HepG2 (cell line): ENCODE measurements around the gene DSTYK. TPM values are rescaled to one million over a fixed set of nuclear protein-coding genes. Genes with fewer than 3 reads are reported as not detected.
A peak's percentile ranks its signal among the peaks of the same experiment; 100 is the strongest.

Source experiments
- ATRX ChIP-seq: sonication (generic); formaldehyde crosslinking; IDR thresholded peaks from 2 replicates; pipeline ENCODE4 v1.4.0; 2020; ENCODE audit warnings: missing genetic modification reagents, borderline replicate concordance
- DNMT1 ChIP-seq: sonication (generic); formaldehyde crosslinking; IDR thresholded peaks from 2 replicates; pipeline ENCODE4 v1.5.1; 2020; ENCODE audit warnings: mild to moderate bottlenecking, missing genetic modification reagents
- ELF3 ChIP-seq: IDR thresholded peaks from 2 replicates; pipeline ENCODE4 v1.6.1; 2016; ENCODE audit warnings: missing genetic modification reagents, missing compliant biosample characterization
- ISL2 ChIP-seq: sonication (generic); formaldehyde crosslinking; IDR thresholded peaks from 2 replicates; pipeline ENCODE4 v1.5.0; 2020; ENCODE audit warnings: missing genetic modification reagents
- LCORL ChIP-seq, 2 experiments: fragments of 450-650 bp in 1 of 2; sonication (generic) in 1 of 2; formaldehyde crosslinking in 1 of 2; IDR thresholded peaks; 2 replicates each; pipeline versions ENCODE4 v1.5.0 to v1.6.1; 2017 to 2020; ENCODE audit warnings: antibody characterized with exemption in 1 of 2, missing genetic modification reagents in 1 of 2
- MAFG ChIP-seq: sonication (generic); formaldehyde crosslinking; IDR thresholded peaks from 2 replicates; pipeline ENCODE4 v1.5.1; 2020; ENCODE audit warnings: mild to moderate bottlenecking, missing genetic modification reagents
- NCOA2 ChIP-seq: sonication (generic); formaldehyde crosslinking; IDR thresholded peaks from 2 replicates; pipeline ENCODE4 v1.8.0; 2022; ENCODE audit warnings: inconsistent platforms
- RBFOX2 ChIP-seq: fragments of 200-400 bp; formaldehyde crosslinking; IDR thresholded peaks from 2 replicates; pipeline ENCODE4 v1.6.1; 2017; ENCODE audit warnings: low read depth, mild to moderate bottlenecking, low read length
- SMAD3 ChIP-seq: sonication (generic); formaldehyde crosslinking; IDR thresholded peaks from 2 replicates; pipeline ENCODE4 v1.4.0; 2020; ENCODE audit warnings: missing genetic modification reagents
- SOX6 ChIP-seq, 2 experiments: fragments of 450-650 bp in 1 of 2; sonication (generic) in 1 of 2; formaldehyde crosslinking in 1 of 2; IDR thresholded peaks; 2 replicates each; pipeline versions ENCODE4 v1.4.0 to v1.6.1; 2017 to 2020; ENCODE audit warnings: antibody characterized with exemption in 1 of 2, mild to moderate bottlenecking in 1 of 2, missing genetic modification reagents in 1 of 2
- SPEN ChIP-seq: sonication (generic); formaldehyde crosslinking; IDR thresholded peaks from 2 replicates; pipeline ENCODE4 v1.5.1; 2020; ENCODE audit warnings: low read depth, mild to moderate bottlenecking, missing genetic modification reagents
- SYNCRIP ChIP-seq: fragments of 200-400 bp; formaldehyde crosslinking; IDR thresholded peaks from 2 replicates; pipeline ENCODE4 v1.6.1; 2018; ENCODE audit warnings: mild to moderate bottlenecking, low read depth, low read length; ENCODE audit not compliant: insufficient read depth
- TFDP1 ChIP-seq: IDR thresholded peaks from 2 replicates; pipeline ENCODE4 v1.6.1; 2016; ENCODE audit warnings: missing compliant biosample characterization, missing genetic modification reagents, borderline replicate concordance
- THAP11 ChIP-seq: IDR thresholded peaks from 2 replicates; pipeline ENCODE4 v1.6.1; 2016; ENCODE audit warnings: missing biosample characterization, missing genetic modification reagents
- ZBTB20 ChIP-seq: sonication (generic); formaldehyde crosslinking; IDR thresholded peaks from 2 replicates; pipeline ENCODE4 v1.8.1; 2023; ENCODE audit warnings: missing genetic modification reagents, low read depth, mild to moderate bottlenecking, borderline replicate concordance
- ZBTB42 ChIP-seq: sonication (generic); formaldehyde crosslinking; IDR thresholded peaks from 2 replicates; pipeline ENCODE4 v1.5.0; 2020; ENCODE audit warnings: mild to moderate bottlenecking, missing genetic modification reagents
- ZFP37 ChIP-seq: sonication (generic); formaldehyde crosslinking; IDR thresholded peaks from 2 replicates; pipeline ENCODE4 v1.4.0; 2020; ENCODE audit warnings: missing genetic modification reagents, borderline replicate concordance
- ZNF260 ChIP-seq: sonication (generic); formaldehyde crosslinking; IDR thresholded peaks from 2 replicates; pipeline ENCODE4 v1.4.0; 2020; ENCODE audit warnings: missing genetic modification reagents, low read depth, mild to moderate bottlenecking, borderline replicate concordance
- ZNF557 ChIP-seq: sonication (generic); formaldehyde crosslinking; IDR thresholded peaks from 2 replicates; pipeline ENCODE4 v1.4.0; 2020; ENCODE audit warnings: missing genetic modification reagents
- ZNF558 ChIP-seq: sonication (generic); formaldehyde crosslinking; IDR thresholded peaks from 2 replicates; pipeline ENCODE4 v1.9.0; 2022; ENCODE audit warnings: mild to moderate bottlenecking, missing genetic modification reagents, borderline replicate concordance
- ZNF580 ChIP-seq: IDR thresholded peaks from 2 replicates; pipeline ENCODE4 v1.6.1; 2016; ENCODE audit warnings: low read depth, borderline replicate concordance
- ZNF597 ChIP-seq: sonication (generic); formaldehyde crosslinking; IDR thresholded peaks from 2 replicates; pipeline ENCODE4 v1.5.0; 2020; ENCODE audit warnings: missing genetic modification reagents
- ZNF605 ChIP-seq: sonication (generic); formaldehyde crosslinking; IDR thresholded peaks from 2 replicates; pipeline ENCODE4 v1.8.0; 2022; ENCODE audit warnings: mild to moderate bottlenecking, missing genetic modification reagents
- ZSCAN30 ChIP-seq: sonication (generic); formaldehyde crosslinking; IDR thresholded peaks from 2 replicates; pipeline ENCODE4 v1.5.0; 2020; ENCODE audit warnings: mild to moderate bottlenecking, missing genetic modification reagents
- polyA plus RNA-seq, 8 experiments: library from polyadenylated mRNA; depleted of rRNA in 3 of 8; stranded (reverse) in 7 of 8; unstranded in 1 of 8; fragments of >200 nt; fragmentation: Illumina TruSeq in 4 of 8; extraction: Trizol in 4 of 8; gene quantifications; 2 replicates each; pipeline versions ENCODE4 v1.2.1 to v1.2.3, GENCODE V29; 2011 to 2016; ENCODE audit warnings: low read depth in 4 of 8, missing spikeins in 1 of 8, mixed read lengths in 1 of 8; ENCODE audit not compliant: insufficient read depth in 1 of 8
- total RNA-seq, 5 experiments: library from RNA; depleted of rRNA; stranded (reverse); fragments of >200 nt; fragmentation: Illumina TruSeq; extraction: Trizol; gene quantifications; 2 replicates each; pipeline ENCODE4 v1.2.3, GENCODE V29; 2016; ENCODE audit warnings: low read depth in 1 of 5
- TF ChIP-seq, protein P1 (sequence below): sonication (generic); formaldehyde crosslinking; IDR thresholded peaks from 2 replicates; pipeline ENCODE4 v1.5.0; 2020; ENCODE audit warnings: mild to moderate bottlenecking, missing genetic modification reagents

The DSTYK gene
- total and polyA plus RNA-seq, 2 of the 13 experiments (the other 11 are each of a cell fraction or from before 2014, with no cell fraction given), result 2.6 to 4.8 TPM

- TF ChIP-seq ELF3 (CRISPR knock-in tag) (peak; percentile 60), ZNF597 (CRISPR knock-in tag) (no peak), SOX6 (IDR thresholded peaks at IDR 0.05) (no peak), SOX6 (CRISPR knock-in tag; IDR thresholded peaks at IDR 0.05) (peak; percentile 65), ISL2 (CRISPR knock-in tag) (peak; percentile 67; the same call in 1 of the 2 replicates), ZFP37 (CRISPR knock-in tag) (peak; percentile 77; the same call in 1 of the 2 replicates), SPEN (CRISPR knock-in tag) (peak; percentile 81), ZNF558 (CRISPR knock-in tag) (no peak), ATRX (CRISPR knock-in tag) (no peak), DNMT1 (CRISPR knock-in tag) (peak; percentile 92), THAP11 (CRISPR knock-in tag) (peak; percentile 100), SYNCRIP (no peak), LCORL (IDR thresholded peaks at IDR 0.05) (no peak), LCORL (CRISPR knock-in tag; IDR thresholded peaks at IDR 0.05) (peak; percentile 90), ZNF605 (CRISPR knock-in tag) (peak; percentile 72), RBFOX2 (peak; percentile 91), ZNF580 (CRISPR knock-in tag) (peak; percentile 82; the same call in 1 of the 2 replicates), SMAD3 (CRISPR knock-in tag) (peak; percentile 98), ZSCAN30 (peak; percentile 33; the same call in 1 of the 2 replicates), NCOA2 (CRISPR knock-in tag) (peak; percentile 51; the same call in 1 of the 2 replicates), MAFG (CRISPR knock-in tag) (no peak), ZBTB42 (CRISPR knock-in tag) (0 out of 2 replicates have a peak, but pooled peaks have one; percentile 26), ZBTB20 (no peak), TFDP1 (peak; percentile 29; the same call in 1 of the 2 replicates), ZNF557 (CRISPR knock-in tag) (peak; percentile 73; the same call in 1 of the 2 replicates), ZNF260 (CRISPR knock-in tag) (0 out of 2 replicates have a peak, but pooled peaks have one; percentile 70)
- TF ChIP-seq, protein P1, sequence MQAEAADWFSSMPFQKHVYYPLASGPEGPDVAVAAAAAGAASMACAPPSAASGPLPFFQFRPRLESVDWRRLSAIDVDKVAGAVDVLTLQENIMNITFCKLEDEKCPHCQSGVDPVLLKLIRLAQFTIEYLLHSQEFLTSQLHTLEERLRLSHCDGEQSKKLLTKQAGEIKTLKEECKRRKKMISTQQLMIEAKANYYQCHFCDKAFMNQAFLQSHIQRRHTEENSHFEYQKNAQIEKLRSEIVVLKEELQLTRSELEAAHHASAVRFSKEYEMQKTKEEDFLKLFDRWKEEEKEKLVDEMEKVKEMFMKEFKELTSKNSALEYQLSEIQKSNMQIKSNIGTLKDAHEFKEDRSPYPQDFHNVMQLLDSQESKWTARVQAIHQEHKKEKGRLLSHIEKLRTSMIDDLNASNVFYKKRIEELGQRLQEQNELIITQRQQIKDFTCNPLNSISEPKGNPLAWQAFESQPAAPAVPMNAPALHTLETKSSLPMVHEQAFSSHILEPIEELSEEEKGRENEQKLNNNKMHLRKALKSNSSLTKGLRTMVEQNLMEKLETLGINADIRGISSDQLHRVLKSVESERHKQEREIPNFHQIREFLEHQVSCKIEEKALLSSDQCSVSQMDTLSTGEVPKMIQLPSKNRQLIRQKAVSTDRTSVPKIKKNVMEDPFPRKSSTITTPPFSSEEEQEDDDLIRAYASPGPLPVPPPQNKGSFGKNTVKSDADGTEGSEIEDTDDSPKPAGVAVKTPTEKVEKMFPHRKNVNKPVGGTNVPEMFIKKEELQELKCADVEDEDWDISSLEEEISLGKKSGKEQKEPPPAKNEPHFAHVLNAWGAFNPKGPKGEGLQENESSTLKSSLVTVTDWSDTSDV (CRISPR knock-in tag), result no peak; the same call in 1 of the 2 replicates
These were observed at the start of gene DSTYK (continued) for GRCh38 chr1:205211169-205211838.
